ENCODE data around the gene UGT1A6. TPM values are rescaled to one million over a fixed set of nuclear protein-coding genes. Genes with fewer than 3 reads are reported as not detected.
"Not testable (repeated sequence)": the region's sequence is repeated elsewhere in the genome, so short reads cannot be mapped to it uniquely, and the experiment has no call there.

Gene UGT1A6
- total RNA-seq, 1 experiment from 2014 or later = not detected

DNA sequence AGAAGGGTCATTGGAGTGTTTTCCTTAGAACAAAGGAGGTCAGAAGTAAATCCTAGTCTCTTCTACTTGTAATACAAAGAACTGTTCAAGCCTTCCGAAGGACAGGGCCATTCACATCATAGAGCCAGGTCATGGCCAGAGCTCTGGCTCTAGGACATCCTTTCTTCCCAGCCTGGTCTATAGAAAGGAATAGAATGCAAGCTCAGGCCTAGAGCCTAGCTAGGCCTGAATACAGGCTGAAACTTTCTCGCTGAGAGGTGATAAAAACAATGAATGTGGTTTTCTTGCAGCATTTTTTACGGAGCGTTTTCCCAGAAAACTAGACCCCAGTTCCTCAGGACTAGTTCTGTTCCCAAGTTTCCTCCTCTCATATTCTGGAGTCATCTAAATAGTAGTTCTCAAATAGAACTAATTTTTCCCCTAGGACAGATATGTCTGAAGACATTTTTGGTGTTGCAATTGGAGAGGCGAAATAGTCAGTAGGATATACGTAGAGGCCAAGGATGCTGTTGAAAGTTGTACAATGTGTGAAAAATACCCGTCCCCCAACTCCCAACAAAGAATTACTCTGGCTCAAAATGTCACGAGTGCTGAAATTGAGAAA, 6.8 kb downstream of the UGT1A6 start:
- POLR2A ChIA-PET = interaction anchor here (0.8 kb wide), 1 partner anchor 134 kb away, joined by 3 read pairs; no protein-coding TSS in a partner anchor

DNA sequence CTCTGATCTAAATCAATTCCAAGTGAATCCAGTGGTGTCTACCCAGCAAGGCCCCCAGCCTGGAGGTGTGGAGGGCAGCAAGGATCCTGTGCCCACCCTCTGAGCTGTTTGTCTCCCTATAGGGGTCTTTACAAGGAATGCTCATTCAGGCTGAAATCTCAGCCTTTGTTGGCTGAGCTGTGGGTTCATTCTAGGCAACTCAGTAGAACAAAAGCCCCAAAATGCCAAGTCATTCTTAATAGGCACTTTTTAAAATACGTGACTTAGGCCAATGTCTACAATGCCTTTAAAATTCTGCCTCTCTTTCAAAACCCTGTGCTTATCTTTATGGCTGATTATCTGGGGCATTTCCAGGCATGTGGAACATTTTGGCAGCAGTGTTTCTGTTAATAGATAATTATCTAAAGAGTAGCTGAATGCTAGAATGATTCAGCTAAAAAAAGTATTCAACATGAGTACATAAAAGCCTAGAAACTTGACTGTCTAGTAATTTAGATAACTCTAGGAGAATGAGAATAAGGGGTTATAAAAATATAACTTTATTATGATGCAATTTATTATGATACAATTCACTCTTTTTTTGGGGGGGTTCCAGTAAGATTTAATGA, 7.4 kb downstream of the UGT1A6 start:
- Mint-ChIP-seq H3K27me3 (ENCODE audit: low read depth) (no peaks in the 10 kb centered on the region), H3K4me3 (no peak overlapping the region), H3K9me3 (no peaks in the 10 kb centered on the region), H3K36me3 (no peaks in the 10 kb centered on the region), H3K27ac (0 out of 2 replicates have a peak overlapping the region, but pooled peaks have one; percentile 38), H3K4me1 (peaks cover 7% of the 10 kb centered on the region; the same call in 1 of the 2 replicates)
- ChIA-PET CTCF (interaction anchor here (1.6 kb wide), 1 partner anchor 12 kb away, joined by 7 read pairs; the partner anchor contains the start of gene UGT1A5), POLR2A (no interaction called here)
- TF ChIP-seq NFE2L1 (CRISPR knock-in tag; IDR thresholded peaks at IDR 0.05) (0 out of 2 replicates have a peak, but pooled peaks have one; percentile 54), MYBL2 (CRISPR knock-in tag; IDR thresholded peaks at IDR 0.05) (no peak)
- ATAC-seq = peak; percentile 67
- DNase-seq (ENCODE audit: low spot score) = no peak

More for the DNA sequence above, 6.8 kb downstream of the UGT1A6 start:
- Mint-ChIP-seq H3K9me3 (no peaks in the 10 kb centered on the region), H3K4me3 (no peak overlapping the region), H3K36me3 (no peaks in the 10 kb centered on the region), H3K27me3 (ENCODE audit: low read depth) (no peaks in the 10 kb centered on the region), H3K4me1 (peaks cover 7% of the 10 kb centered on the region; the same call in 1 of the 2 replicates), H3K27ac (0 out of 2 replicates have a peak overlapping the region, but pooled peaks have one; percentile 38)
- ATAC-seq (no peak), DNase-seq (ENCODE audit: low spot score) (no peak)
- CTCF ChIA-PET = interaction anchor here (1.6 kb wide), 1 partner anchor 12 kb away, joined by 7 read pairs; the partner anchor contains the start of gene UGT1A5
- TF ChIP-seq ZMAT4 (CRISPR knock-in tag; IDR thresholded peaks at IDR 0.05) = no peak
- TF ChIP-seq, protein P1, sequence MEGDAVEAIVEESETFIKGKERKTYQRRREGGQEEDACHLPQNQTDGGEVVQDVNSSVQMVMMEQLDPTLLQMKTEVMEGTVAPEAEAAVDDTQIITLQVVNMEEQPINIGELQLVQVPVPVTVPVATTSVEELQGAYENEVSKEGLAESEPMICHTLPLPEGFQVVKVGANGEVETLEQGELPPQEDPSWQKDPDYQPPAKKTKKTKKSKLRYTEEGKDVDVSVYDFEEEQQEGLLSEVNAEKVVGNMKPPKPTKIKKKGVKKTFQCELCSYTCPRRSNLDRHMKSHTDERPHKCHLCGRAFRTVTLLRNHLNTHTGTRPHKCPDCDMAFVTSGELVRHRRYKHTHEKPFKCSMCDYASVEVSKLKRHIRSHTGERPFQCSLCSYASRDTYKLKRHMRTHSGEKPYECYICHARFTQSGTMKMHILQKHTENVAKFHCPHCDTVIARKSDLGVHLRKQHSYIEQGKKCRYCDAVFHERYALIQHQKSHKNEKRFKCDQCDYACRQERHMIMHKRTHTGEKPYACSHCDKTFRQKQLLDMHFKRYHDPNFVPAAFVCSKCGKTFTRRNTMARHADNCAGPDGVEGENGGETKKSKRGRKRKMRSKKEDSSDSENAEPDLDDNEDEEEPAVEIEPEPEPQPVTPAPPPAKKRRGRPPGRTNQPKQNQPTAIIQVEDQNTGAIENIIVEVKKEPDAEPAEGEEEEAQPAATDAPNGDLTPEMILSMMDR (IDR thresholded peaks at IDR 0.05) = no peak
- no peak for TF ChIP-seq ETV6 (CRISPR knock-in tag; IDR thresholded peaks at IDR 0.05)
- no peak for TF ChIP-seq NR2C2 (CRISPR knock-in tag; IDR thresholded peaks at IDR 0.05)
- no peak for TF ChIP-seq CBFB (CRISPR knock-in tag; IDR thresholded peaks at IDR 0.05; ENCODE audit: low read depth)
- TF ChIP-seq ATF1 (CRISPR knock-in tag; IDR thresholded peaks at IDR 0.05) = no peak
- TF ChIP-seq TEAD1 (CRISPR knock-in tag; IDR thresholded peaks at IDR 0.05) = no peak
- TF ChIP-seq, protein P2, sequence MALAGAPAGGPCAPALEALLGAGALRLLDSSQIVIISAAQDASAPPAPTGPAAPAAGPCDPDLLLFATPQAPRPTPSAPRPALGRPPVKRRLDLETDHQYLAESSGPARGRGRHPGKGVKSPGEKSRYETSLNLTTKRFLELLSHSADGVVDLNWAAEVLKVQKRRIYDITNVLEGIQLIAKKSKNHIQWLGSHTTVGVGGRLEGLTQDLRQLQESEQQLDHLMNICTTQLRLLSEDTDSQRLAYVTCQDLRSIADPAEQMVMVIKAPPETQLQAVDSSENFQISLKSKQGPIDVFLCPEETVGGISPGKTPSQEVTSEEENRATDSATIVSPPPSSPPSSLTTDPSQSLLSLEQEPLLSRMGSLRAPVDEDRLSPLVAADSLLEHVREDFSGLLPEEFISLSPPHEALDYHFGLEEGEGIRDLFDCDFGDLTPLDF (CRISPR knock-in tag; IDR thresholded peaks at IDR 0.05) = no peak
- TF ChIP-seq FOXP1 (CRISPR knock-in tag; IDR thresholded peaks at IDR 0.05; ENCODE audit: borderline replicate concordance) = no peak

GRCh38 chr2:233700842-233701241, 8.2 kb downstream of the UGT1A6 start:
- H3K36me3 Mint-ChIP-seq; H3K4me1 Mint-ChIP-seq; H3K4me3 Mint-ChIP-seq; CTCF ChIA-PET; H3K9me3 Mint-ChIP-seq; H3K27ac Mint-ChIP-seq; ATAC-seq; POLR2A ChIA-PET; H3K27me3 Mint-ChIP-seq (ENCODE audit: low read depth); DNase-seq (ENCODE audit: low spot score): not testable (repeated sequence)

DNA sequence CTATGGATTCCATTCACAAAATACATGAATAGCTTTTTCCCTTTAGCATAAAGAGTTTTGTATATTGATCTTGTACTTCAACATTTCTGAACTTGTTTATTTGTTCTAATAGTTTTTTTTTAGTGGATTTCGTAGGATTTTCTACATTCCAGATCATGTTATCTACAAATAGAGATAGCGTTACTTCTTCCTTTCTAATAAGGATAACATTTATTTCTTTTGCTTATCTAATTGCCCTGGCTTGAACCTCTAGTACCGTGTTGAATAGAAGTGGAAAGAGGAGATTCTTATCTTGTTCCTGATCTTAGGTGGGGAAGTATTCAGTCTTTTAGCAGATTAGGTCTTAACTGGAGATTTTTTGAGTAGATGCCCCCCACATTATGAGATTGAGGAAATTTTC, 9.5 kb downstream of the UGT1A6 start:
- ChIA-PET POLR2A (no interaction called here), CTCF (no interaction called here)
- no peaks in the 10 kb centered on the region for H3K27me3 Mint-ChIP-seq (ENCODE audit: low read depth)
- no peaks in the 10 kb centered on the region for H3K9me3 Mint-ChIP-seq
- H3K4me1 Mint-ChIP-seq = peaks cover 7% of the 10 kb centered on the region; the same call in 1 of the 2 replicates
- DNase-seq (ENCODE audit: low spot score) = no peak
- no peaks in the 10 kb centered on the region for H3K36me3 Mint-ChIP-seq
- ATAC-seq = no peak
- no peak overlapping the region for H3K27ac Mint-ChIP-seq
- H3K4me3 Mint-ChIP-seq = no peak overlapping the region
- TF ChIP-seq ATF6 (CRISPR knock-in tag; IDR thresholded peaks at IDR 0.05) (no peak), CREM (CRISPR knock-in tag; IDR thresholded peaks at IDR 0.05) (no peak), AR (CRISPR knock-in tag; IDR thresholded peaks at IDR 0.05) (no peak), ZNF138 (CRISPR knock-in tag; conservative IDR thresholded peaks at IDR 0.05) (no peak)
- TF ChIP-seq, protein P3, sequence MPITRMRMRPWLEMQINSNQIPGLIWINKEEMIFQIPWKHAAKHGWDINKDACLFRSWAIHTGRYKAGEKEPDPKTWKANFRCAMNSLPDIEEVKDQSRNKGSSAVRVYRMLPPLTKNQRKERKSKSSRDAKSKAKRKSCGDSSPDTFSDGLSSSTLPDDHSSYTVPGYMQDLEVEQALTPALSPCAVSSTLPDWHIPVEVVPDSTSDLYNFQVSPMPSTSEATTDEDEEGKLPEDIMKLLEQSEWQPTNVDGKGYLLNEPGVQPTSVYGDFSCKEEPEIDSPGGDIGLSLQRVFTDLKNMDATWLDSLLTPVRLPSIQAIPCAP (CRISPR knock-in tag; IDR thresholded peaks at IDR 0.05) = no peak
- TF ChIP-seq, protein P4, sequence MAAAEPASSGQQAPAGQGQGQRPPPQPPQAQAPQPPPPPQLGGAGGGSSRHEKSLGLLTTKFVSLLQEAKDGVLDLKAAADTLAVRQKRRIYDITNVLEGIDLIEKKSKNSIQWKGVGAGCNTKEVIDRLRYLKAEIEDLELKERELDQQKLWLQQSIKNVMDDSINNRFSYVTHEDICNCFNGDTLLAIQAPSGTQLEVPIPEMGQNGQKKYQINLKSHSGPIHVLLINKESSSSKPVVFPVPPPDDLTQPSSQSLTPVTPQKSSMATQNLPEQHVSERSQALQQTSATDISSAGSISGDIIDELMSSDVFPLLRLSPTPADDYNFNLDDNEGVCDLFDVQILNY (CRISPR knock-in tag; IDR thresholded peaks at IDR 0.05) = no peak
